Pons (tissue), 1 donor: ENCODE measurements around the gene HHAT.

ENCODE experiments used
- DNase-seq: peaks from one replicate; pipeline ENCODE4 v3.0.0-alpha.2; 2016; ENCODE audit warnings: low spot score

Gene HHAT

DNA sequence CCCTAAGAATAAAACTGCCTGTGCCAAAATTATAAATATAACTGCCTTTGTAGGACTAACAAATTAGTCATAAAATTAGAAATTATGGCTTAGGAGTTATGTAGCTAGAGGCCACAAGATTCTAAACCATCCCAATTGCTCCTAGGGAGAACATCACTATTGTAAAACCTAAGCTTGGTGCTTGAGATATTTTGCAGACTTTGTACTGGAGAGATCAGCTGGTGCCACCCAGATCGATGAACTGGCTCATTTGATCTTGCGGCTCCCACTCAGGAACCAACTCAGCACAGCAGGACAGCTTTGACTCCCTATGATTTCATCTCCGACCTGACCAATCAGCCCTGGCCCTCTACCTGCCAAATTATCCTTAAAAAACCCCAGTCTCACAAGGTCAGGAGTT is 30.6 kb downstream of the HHAT start:
- no peak for DNase-seq

DNA sequence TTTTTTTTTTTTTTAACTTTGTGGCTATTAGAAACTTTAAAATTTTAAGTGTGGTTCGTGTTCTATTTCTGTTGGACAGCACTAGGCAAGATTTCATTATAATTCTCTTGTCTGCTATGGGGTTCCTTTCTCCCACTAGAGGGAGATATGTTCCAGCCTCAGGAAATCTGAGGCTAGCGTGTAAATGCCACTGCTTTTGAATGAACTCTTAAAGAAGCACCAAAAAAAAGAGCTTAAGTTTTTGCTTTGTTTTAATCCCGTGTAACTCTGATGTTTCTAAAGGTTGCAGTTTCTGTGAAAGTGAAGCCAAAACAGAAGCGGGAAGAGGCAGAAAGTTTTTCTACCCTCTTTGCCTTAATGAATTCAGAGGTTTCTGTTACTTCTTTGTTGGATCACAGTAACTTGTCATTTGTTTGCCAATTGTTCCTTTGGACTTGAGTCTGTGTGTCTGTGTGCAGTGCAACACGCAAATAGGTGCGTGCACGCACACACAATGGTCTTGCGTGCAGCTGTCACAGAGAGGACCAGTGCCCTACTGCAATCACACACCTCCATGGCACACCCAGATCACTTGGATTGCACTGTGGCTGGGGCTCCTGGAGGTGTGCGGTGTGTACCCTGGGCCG is 32.3 kb downstream of the HHAT start:
- peak; percentile 80 for DNase-seq

GRCh38 chr1:210361665-210362064 is 33.0 kb downstream of the HHAT start:
- no peak for DNase-seq

GRCh38 chr1:210362526-210362925 is 33.8 kb downstream of the HHAT start:
- DNase-seq: peak; percentile 48

DNA sequence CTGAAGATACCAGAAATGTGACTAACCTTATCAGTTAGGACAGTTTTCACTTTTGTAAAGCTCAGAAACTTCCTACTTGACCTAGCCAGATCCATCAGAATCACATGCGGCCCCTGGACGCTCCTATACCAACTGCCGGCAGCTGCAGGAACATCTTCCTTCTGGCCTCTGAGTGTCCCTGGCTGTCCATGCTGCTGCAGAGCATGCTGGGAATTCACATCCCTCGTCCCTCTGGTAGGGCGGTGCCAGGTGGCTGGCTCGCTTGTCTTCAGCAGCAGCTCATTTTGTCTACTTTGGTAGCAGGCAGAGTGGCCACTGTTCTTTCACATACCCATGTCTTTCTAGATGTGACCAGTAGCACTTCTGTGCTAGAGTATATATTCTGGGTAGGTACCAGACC is 34.4 kb downstream of the HHAT start:
- no peak for DNase-seq

DNA sequence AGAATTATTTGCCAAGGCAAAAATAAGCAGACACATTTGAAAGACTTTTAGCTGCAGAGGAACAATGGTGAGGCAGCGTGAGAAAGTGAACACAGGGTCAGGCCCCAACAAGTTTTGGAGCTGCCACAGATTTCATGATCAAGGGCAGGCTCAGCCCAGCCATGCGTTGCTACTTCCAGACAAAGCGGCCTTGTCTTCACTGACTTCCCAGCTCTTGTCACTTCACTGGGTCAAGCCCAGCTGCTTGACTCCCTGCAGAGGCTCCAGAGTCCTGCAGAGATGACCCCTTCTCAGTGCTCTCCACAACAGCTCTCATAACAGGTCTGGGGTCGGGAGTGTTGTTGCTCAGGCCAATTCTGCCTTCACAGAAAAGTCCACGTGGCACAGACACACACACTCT is 35.8 kb downstream of the HHAT start:
- peak; percentile 91 for DNase-seq

DNA sequence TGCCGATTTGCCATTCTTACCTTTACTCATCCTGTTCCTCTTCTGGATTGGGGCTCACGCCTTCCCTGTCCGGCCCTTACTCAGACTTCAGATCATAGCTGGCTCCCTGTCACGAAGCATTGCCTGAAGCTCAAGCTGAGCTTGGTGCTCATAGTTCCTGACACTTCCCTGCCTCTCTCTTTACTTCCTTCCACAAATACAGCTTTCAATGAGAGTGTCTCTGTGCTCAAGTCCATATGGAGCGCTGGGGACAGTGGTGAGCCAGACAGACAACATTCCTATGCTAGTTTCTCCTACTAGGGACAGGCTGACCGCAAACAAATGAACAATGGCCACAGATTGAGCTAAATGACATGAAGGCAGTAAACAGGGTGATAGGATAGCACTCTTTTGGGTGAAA is 38.1 kb downstream of the HHAT start:
- DNase-seq: peak; percentile 34

- DNase-seq: no peak
Observed at GRCh38 chr1:210367566-210367965, 38.9 kb downstream of the HHAT start.

GRCh38 chr1:210369425-210369824 is 40.7 kb downstream of the HHAT start:
- DNase-seq: no peak

GRCh38 chr1:210371916-210372315 is 43.2 kb downstream of the HHAT start:
- DNase-seq: no peak

DNA sequence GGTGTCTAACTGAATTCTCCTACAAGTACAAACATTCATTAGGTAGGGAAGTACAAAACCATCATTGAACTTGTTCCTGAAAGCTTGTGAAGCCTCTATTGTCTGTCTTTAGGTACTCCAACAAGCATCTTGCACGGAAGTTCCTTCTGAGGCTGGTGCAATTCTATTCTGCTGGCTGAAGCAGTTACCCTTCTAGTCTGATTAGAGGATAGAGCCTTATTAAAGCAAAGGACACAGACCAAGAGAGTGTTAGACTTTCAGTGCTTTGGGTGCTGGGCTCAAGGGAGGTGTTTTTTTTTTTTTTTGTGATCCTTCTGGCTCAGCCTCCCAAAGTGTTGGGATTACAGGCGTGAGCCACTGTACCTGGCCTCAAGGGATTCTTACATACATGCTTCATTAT is 43.8 kb downstream of the HHAT start:
- no peak for DNase-seq

DNA sequence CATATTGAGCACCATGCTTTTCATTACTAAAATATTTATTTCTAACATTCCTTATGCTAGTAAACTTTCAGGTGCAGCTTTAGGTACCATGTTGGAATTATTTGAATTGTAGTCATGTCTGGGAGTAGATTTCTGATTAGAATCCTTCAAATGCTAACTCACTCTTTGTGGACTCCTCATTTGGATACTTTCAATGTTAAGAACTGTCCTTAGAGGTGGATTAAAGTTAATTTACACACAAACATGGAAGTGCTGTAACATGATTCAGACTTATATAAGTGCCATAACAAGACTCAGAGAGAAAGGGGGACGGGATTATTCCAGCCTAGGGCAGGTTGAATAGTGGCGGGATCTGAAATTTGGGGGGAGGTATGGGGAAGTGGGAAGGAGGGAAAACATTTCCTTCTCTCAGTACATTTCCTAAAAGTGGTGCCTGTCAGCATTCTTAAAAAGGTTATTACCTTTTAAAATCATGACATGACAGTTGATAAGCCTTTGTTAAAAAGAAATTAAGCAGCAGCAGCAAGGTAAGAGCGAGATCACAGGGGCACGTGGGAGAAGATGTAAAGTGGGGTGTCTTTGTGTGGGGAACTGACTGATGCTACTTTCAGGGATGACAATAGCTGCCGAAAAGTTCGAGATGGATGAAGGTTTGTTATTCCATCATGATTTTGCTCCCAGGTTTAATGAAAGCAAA is 44.4 kb downstream of the HHAT start:
- no peak for DNase-seq

DNA sequence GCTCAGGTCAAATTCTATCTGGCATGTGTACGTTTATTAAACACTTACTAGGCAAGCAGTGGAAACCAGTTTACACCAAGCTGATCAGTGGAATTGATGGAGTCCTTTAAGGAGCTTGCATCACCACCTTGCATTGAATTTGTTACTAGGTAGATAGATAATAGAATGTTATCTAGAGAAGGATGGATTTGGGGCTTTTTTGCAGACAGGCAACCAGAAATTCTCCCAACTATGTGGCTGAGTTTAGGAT is 44.9 kb downstream of the HHAT start:
- DNase-seq: no peak

- DNase-seq: peak; percentile 21
Observed at GRCh38 chr1:210373878-210374599, 45.3 kb downstream of the HHAT start.

DNA sequence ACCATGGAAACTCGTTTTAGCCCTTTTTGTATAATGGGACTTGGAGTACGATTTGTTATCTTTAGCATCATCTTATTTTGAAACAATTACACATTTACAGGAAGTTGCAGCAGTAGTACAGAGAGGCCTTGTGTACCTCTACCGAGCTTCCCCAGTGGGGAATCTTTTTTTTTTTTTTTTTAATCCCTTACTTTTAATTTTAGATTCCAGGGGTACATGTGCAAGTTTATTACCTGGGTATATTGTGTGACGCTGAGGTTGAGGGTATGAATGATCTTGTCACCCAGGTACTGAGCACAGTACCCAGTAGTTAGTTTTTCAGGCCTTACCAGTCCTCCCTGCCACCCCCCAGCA is 45.9 kb downstream of the HHAT start:
- no peak for DNase-seq

- no peak for DNase-seq
Observed at GRCh38 chr1:210376836-210377372, 48.2 kb downstream of the HHAT start.

DNA sequence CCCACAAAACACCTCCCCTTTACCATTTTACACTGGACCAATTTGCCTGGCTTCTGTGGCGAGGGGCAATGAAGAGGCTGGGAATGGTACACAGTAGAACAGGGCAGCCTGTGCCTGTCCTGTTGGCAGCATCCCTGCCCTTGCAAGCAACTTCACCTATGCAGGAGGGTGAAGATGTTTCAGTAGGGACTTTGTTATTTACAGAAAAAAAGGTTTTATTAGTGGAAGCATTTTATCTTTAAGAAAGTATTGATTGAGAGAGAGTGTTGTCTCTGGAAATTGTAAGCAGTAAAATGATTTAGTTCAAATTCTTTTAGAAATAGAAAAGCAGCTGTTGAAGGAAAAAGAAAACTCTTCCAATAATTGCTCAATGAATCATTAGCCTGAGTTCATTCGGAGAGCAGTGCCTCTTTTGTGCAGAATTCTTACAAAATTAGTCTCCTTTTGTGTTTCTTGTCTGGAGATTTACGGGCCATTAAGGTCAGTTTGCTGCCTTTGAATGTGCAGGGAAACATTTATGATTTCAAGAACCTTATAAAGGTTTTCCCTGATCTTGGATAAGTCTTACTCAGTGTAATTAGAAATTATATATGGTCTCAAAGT is 49.1 kb downstream of the HHAT start:
- no peak for DNase-seq

DNA sequence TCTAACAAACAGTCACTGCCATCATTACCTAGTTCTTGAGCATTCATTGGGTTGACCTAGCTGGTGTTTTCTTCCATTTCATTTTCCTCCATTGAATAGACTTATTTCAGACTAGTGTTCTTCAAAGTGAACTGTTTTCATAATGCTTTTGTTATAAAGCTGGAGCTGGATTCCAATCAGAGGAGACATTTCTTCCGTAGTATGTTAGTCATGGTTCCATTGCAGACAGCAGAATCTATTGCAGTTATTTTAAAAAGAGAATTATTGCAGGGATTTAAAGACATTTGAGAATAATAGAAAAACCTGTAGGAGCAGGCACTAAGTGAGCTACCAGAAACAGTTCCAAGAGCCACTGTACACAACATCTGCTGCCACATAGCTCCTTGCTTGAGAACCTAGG is 50.0 kb downstream of the HHAT start:
- DNase-seq: no peak

DNA sequence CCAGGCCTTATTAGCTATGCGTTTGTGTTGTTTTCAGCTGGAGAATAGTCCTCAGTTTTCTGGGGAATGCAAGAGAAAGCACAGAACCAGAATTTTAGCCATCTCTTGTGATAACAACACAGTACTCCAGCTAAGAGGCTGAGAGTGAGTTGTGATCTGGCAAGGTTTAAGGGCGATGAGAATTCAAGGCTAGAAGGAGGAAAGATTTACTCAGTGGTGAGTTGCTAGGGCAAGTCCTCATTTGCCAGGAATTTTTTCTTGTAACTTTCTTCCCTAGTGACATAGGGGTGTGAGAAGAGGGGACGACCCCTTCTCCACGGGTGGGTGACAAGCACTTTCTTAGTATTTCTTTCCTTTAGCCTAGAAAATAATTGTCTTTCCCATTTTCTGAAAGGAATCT is 53.2 kb downstream of the HHAT start:
- no peak for DNase-seq

- DNase-seq: no peak
Observed at GRCh38 chr1:210384625-210385024, 55.9 kb downstream of the HHAT start.

GRCh38 chr1:210385228-210385627 is 56.5 kb downstream of the HHAT start:
- DNase-seq: no peak

DNA sequence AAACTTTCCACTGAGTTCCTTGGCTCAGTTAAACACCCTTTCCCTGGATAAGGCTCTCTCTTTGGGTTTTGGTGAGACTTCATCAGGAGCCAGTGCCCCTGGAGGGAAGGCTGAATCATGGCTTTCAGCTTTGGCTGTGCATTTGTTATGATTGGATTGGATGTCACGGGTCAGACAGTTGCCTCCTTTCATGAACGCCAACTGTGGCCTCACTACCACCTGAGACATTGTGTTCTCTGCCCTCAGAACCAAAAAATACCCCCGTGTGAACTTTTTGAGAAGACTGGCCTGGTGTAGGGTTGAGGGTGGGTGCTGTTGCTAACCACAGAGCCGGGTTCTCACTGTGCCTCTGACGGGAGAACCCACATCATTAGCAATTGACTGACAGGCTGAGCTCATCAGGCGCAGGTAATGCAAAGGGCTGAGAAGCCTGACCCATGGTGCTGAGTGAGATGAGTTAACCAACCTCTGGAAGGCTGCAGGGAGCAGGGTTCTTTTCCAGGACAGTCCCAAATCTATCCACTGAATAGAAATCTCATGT is 65.6 kb downstream of the HHAT start:
- DNase-seq: no peak

DNA sequence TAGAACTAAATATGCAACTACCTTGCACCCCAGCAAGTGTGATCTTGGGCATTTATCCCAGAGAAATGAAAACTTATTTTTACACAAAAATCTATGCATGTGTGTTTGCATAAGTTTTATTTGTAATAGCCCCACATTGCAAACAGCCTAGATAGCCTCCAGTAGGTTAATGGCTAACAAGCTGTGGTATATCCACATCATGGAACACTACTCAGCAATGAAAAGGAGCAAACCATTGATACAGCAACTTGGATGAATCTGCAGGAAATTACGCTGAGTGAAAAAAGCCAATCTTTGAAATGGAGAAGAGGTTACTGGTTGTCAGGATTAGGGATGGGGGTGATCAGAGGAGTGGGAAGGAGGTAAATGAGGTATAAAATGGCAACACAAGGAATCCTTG is 67.8 kb downstream of the HHAT start:
- no peak for DNase-seq
